GM19452 (cell line): ENCODE measurements around the gene MAPK4.

ENCODE experiments used
- ATAC-seq: cut with Tn5 transposase; IDR thresholded peaks from one replicate; pipeline ENCODE4 v1.9.1; 2021; ENCODE audit not compliant: unreplicated experiment

Gene MAPK4

DNA sequence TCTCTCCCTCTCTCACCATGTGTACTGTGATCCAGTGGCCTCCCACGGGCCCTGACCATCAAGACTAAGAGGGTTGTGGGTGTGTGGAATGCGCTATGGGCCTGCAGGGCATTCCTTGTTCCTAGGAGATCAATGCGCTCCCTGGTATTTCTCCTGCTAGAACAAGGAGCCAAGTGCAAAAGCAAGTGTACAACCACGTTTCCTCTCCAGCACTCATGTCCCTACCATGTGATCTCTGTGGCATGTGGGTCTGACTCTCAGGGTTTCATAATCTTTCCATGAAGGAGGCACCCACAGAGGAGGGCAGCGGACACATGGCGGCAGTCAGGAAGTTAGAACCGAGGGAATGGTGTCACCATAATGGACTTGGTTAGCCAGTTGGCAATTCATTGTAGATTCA lies 91.4 kb downstream of the MAPK4 start:
- no peak for ATAC-seq

- ATAC-seq = no peak
These were observed 93.7 kb downstream of the MAPK4 start for GRCh38 chr18:50653402-50654093.

DNA sequence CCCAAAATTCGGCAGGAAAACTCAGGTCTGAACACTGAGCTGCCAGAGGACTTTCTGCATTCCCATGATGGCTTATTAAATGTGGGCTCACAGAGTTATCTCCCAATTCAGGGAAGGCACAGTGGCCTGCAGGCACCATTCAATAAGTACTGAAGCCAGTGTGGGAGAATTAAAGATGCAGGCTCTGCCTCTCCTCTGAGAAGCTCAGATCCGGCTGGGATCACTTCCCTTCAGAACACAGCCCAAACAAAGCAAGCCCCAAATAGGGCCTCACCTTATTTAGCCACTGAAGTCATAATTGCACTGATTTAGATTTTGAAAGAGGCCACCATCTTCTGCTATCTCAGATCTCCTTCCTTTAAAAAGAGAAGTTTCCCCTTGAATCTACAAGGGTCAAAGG lies 94.3 kb downstream of the MAPK4 start:
- ATAC-seq = no peak

GRCh38 chr18:50654658-50655550 lies 95.0 kb downstream of the MAPK4 start:
- ATAC-seq = no peak

- no peak for ATAC-seq
These were observed 96.5 kb downstream of the MAPK4 start for GRCh38 chr18:50656396-50656795.

GRCh38 chr18:50656841-50657470 lies 97.1 kb downstream of the MAPK4 start:
- no peak for ATAC-seq

- ATAC-seq = no peak
These were observed 98.7 kb downstream of the MAPK4 start for GRCh38 chr18:50658601-50659000.

GRCh38 chr18:50659091-50660003 lies 99.5 kb downstream of the MAPK4 start:
- ATAC-seq = no peak

GRCh38 chr18:50661013-50661412 lies 101.1 kb downstream of the MAPK4 start:
- no peak for ATAC-seq

DNA sequence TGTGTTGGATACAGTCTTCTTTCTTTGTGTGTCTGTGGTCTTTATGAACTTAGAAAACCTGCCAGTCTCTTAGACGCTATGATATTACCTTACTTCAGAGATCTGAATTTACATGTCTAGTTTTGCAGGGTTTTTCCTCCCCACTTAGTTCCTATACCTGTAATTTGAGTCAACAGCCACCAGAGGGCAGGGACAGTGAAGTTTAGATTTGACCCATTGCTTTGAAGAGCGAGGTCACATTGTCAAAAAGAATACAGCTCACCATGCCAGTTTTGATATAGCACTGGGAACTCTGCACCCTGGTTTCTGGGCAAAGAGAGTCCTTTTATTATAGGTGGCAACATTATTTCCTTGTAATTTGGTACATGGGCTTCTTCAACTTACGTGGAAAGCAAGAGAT lies 102.3 kb downstream of the MAPK4 start:
- ATAC-seq = no peak

DNA sequence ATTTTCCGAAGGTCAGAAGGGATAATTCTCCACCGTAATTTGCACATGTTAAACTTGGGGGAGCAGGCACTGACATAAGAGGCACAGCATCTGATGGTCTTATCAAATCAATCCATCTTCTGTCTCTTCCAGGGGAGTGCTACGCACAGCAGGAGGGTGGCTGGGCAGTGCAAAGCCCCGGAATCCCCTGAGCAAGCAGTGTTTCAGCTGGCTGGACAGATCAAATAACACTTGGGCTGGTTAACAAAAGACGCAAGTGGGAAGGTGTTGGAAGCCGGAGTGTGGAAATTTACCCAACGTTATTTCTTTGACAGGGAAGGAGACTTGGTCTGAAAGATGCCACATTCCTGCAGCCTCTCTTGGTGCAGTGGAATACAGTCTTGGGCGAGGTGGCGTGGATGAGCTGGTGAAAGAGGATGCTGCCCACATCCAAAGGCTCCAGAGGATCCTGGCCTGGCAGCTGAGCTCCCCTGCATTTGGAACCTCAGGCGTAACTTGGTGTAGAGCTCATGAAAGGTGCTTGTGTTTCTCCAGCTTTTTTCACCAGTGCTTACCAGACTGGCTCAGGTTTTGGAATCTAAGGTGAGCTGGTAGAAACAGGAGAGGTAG lies 103.0 kb downstream of the MAPK4 start:
- ATAC-seq = no peak

- ATAC-seq = no peak
These were observed 103.9 kb downstream of the MAPK4 start for GRCh38 chr18:50663626-50664441.

- ATAC-seq = no peak
These were observed 105.1 kb downstream of the MAPK4 start for GRCh38 chr18:50665015-50665414.

DNA sequence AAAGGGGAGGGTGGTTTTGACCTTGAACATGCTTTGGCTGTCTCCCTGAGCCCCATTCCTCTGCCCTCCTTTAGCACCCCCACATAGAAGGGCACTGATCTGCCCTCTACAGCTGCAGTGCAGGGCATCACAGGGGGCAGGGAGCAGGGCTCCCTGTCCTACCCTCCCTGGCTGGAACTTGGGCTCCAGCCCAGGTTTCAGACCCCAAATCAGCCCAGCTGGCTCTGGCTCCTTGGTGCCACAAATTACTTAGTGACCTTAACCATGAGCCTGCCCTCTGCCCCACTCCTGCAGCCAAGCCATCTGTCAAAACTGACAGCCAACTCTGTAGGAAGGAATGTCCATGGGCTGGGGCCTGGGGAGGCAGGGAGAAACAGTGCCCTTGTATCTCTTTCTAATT lies 105.6 kb downstream of the MAPK4 start:
- ATAC-seq = no peak

GRCh38 chr18:50666536-50666935 lies 106.6 kb downstream of the MAPK4 start:
- ATAC-seq = no peak

DNA sequence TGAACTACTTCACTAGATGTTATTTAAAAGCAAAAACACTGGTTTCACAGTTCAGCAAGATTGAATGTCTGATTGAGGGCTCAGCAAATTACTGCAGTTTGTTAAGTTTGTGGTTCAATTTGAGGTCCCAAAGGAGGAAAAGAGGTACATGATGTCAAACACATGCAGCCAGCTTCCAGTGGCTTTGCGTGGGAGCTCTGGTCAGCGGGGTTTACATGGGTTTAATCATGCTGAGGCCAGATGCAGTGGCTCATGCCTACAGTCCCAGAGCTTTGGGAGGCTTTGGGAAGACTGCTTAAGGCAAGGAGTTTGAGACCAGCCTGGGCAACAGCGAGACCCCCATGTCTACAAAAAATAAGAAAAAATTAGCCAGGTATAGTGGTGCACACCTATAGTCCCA lies 111.5 kb downstream of the MAPK4 start:
- ATAC-seq = no peak

GRCh38 chr18:50674307-50674980 lies 114.6 kb downstream of the MAPK4 start:
- no peak for ATAC-seq

DNA sequence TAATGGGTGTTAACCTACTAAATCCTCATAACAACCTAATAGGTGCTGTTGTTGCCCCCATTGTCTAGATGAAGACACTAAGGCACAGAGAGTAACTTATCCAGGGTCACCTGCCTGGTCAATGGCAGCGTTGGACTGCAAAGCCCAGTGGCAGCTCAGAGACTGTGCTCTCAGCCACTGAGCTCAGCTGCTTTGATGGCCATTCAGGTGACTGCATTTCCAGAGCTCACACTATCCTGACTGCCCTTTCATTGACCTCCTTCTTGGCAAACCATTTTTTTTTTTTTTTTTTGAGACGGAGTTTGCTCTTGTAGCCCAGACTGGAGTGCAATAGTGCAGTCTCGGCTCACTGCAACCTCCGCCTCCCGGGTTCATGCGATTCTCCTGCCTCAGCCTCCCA lies 115.2 kb downstream of the MAPK4 start:
- ATAC-seq = no peak

GRCh38 chr18:50678651-50679050 lies 118.8 kb downstream of the MAPK4 start:
- ATAC-seq = no peak
